Measurements from ENCODE around the gene ZNF699.

ZNF699 gene

DNA sequence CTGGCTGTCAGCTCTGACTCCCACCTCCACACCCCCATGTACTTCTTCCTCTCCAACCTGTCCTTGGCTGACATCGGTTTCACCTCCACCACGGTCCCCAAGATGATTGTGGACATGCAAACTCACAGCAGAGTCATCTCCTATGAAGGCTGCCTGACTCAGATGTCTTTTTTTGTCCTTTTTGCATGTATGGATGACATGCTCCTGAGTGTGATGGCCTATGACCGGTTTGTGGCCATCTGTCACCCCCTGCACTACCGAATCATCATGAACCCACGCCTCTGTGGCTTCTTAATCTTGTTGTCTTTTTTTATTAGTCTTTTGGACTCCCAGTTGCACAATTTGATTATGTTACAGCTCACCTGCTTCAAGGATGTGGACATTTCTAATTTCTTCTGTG, 58.4 kb downstream of the ZNF699 start:
- no peak for DNase-seq

GRCh38 chr19:9250630-9251029, 59.0 kb downstream of the ZNF699 start, which contains the start of gene OR7E24:
Gene OR7E24, plus strand, starts transcription at chr19:9250930. Its CDS starts 114 bp downstream, at chr19:9251044.
- no peak for DNase-seq
